HTERT RPE-1 (cell line): ENCODE results near the gene SEPTIN8.

Source experiments
- in situ Hi-C: fragments of 300-500 bp; cut with MboI; formaldehyde crosslinking; loops from 4 replicates; pipeline ENCODE4 v1.14.3; 2020; ENCODE audit warnings: low sequenced_read_pairs

Gene SEPTIN8

GRCh38 chr5:132765311-132766019 lies 11.6 kb downstream of the SEPTIN8 start:
- in situ Hi-C loops, result no loop called here

DNA sequence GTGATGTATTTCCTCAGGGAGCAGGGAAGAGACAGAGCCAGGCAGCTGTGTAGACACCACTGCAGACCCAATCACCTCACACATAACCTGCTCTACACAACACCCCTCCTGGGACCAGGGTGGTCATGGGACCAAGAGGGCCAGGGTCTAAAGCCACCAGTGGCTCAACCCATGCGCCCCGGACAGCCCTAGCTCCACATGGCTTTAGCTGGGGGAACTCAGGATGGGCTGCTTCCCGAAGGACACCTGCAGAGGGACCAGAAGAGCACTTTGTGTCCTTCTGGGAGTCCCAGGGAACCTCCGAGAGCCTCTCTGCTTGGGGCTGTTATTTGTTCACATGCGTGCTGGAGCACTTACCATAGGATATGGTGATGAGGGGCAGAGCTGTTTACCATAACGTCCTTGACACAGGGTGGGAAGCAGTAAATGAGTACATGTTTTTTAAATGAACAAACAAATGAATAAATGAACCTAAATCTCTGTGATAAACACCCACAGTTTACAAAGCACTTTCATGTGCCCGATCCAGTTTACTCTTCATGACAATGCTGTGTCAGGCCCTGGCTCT lies 12.3 kb downstream of the SEPTIN8 start:
- in situ Hi-C loops, result no loop called here

GRCh38 chr5:132764051-132764450 lies 13.0 kb downstream of the SEPTIN8 start:
- in situ Hi-C loops, result no loop called here

DNA sequence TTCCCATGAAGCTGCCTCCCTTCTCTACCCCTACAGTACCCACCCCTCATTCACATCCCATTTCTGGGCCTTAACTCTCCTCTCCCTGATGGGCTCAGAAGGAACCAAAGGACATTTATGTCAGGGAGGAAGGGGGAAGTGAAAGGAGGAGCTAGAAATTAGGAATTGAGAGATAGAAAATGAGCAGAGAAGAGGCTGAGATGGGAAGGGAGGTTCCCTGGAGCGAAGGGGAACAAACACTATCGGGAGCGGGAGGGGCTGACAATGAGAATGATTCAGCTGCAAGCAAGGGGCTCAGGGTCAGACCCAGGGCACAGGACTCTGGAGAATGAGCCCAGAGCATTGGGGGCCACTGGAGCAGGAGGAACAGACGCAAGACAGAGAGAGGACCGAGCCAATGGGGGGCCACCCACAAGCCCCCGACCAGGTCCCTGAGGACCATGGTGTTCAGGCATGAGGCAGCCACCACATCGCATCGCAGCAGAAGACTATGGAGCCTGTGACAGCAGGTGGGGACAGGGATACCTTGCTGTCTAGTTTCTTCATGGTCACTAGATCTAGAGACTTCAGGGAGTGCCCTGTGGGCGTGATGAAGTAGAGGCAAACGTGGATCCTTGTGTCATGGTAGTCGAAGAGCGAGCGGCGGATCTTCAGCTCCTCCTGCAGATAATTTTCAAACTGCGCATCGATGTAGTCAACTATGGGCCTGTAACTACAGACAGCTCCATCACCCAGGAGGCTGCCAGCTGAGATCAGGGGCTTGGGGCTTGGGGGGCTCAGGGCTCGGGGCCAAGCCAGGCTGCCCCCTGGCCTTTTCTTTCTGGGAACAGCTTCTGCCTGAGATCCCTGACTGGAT lies 13.6 kb downstream of the SEPTIN8 start:
- in situ Hi-C loops, result no loop called here

DNA sequence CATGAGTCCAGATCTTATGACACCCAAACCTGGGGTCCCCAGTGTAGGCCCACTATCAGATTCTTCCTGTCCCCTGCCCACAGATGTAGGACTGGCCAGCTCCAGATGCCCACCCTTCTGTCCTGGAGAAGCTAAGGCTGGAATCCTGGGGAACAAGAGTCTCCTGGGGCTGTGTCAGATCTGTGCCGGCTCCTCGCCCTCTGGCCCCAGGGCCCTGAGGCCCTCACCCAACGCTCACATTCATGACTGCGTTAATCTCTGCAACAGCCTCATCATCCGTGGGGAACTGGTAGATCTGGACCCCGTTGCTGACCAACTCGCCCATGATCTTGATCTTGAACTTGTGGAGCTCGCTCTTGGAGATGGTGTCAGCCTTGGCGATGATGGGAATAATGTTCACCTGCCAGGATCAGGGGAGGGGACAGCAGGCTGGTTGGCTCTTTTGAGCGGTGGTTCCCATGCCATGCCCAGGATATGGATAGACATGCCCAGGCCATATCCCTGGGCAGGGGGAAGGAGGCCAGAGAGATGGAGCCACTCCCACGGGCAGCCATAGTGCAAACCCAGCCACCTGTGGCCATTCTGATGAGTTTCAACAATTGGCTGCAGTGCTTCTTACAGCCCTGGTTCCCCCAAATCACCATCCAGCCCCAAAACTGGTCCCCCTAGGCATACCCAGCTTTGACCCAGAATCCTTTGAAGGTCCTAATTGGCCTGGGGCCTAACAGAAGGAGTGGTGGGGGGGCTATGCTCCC lies 14.6 kb downstream of the SEPTIN8 start:
- in situ Hi-C loops, result no loop called here

GRCh38 chr5:132761321-132762240 lies 15.5 kb downstream of the SEPTIN8 start:
- in situ Hi-C loops, result no loop called here

- in situ Hi-C loops, result no loop called here
Observed at GRCh38 chr5:132760601-132761317, 16.3 kb downstream of the SEPTIN8 start.

- in situ Hi-C loops, result no loop called here
Observed at GRCh38 chr5:132760049-132760420, 17.0 kb downstream of the SEPTIN8 start.

DNA sequence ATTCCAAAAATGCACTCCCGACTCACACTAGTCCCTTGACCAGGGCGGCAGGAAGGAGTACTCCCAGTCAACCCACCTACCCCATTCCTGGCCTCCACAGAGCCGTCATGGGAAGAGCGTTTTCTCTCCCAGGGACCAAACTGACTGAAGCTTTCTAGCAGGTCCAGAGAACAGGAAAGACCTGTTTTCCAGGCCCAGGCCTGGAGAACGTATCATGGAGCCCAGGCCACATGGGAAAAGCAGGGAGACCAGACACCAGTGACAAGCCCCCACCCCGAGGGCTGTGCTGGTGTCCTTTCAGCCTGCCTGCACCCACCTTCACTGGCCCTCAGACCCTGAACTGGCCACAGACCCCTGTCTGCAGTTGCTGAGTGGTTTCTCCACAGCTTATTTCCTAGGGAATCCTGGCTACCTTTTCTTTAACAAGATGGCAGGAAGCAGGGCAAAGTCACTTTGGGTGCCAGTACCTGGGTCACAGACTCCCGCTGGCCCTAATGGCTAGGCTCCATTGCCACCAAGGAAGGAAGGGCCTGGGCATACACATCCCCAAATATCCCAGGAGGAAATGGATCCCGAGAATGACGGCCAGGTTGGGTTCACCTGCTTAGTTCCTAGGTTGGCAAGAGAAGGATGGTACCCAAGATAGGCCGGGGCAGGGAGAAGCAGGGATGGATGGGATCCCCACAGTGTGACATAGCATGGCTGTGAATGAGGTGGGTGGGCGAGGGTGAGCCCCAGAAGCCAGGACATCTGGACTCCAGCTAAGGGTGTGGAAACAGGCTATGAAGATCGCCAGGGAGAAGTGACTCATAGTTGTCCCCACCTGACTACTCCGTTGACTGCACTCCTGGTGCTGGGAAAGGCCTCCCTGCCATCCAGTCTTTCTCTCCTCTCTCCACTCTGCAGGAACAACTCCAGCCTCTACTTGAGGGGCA lies 17.7 kb downstream of the SEPTIN8 start:
- in situ Hi-C loops, result no loop called here

- in situ Hi-C loops, result no loop called here
Observed at GRCh38 chr5:132758451-132758850, 18.6 kb downstream of the SEPTIN8 start.

DNA sequence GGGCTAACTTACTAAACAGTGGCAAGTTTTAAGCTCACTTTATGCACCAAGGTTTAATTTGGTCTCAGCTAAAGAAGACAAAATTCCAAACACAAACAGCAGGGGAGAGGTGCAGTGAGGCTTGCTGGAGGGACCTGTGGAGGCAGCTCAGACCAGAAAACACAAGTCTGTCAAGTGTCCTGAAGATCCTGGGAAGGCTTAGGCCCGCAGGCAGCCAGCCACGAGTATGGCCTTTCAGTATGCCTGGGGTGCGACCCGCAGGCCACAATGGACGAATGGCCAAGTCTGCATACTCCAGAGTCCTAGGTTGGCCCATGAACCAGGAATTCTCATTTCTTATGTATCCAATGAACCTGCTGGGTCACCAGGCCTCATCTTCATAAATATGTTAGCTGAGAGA lies 20.5 kb downstream of the SEPTIN8 start:
- in situ Hi-C loops, result no loop called here

GRCh38 chr5:132754947-132755346 lies 22.1 kb downstream of the SEPTIN8 start:
- in situ Hi-C loops, result no loop called here

- in situ Hi-C loops, result no loop called here
Observed at GRCh38 chr5:132754111-132754510, 22.9 kb downstream of the SEPTIN8 start.

DNA sequence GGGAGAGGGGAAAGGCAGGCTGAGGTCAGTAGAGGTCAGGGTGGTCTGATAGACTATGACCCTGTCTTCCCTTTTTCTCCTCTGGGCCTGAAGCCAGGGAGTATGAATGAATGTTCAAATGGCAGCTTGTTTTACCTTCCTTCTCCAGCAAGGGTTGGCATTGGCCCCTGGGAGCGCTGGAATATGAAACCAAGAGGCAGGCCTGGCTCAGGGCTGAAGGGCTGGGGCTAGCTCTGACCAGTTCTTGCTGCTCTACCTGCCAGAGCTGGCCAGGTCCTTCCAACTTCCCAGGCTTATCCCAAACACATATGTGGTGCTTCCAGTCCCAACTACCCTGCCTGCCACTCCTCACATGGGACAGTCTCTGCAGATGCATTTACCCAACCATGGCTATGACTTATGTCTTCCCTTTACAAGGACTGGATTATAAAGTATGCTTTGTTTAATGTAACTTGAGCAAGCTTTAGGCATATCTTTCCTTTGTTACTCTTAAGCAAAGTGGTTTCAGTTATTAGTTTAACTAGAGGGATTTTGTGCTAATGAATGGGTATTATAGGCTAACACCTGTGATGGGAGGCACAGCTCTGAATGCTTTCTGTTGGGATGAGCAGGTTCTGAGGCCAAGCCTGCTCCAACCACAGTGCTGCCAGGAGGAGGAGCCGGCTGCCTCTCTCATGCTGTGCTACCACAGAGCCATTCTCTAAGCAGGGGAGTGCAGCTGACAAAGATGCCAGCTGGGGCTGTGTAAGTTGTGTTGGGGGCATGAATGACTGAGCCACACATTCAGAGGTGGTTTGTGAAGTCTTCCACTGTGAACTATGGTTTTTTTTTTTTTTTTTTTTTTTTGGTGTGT lies 23.7 kb downstream of the SEPTIN8 start:
- in situ Hi-C loops, result no loop called here

DNA sequence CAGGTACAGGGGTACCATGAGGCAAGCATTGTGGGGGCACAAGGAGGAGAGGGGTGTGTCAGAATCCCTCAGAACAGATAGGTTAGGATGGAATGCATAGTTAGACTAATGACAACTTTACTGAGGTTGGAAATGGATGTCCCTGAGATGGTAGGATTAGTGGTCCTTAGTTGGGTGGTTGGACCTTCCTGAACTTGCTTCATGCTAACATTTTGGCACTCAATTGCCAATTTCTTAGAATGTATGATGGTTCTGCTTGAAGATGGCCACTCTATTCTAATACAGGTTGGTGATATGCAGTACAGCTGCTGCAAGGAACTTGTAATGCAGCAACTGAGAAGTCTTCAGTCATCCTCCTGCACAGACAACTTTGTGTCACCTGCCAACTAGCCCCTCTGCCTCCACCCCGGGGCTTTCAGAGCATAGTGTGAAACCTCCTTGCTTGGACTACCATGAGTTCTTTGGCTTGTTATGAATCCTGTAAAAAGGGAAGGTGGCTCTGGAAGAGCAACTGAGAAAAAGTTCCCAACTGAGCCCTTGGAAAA lies 24.4 kb downstream of the SEPTIN8 start:
- in situ Hi-C loops, result no loop called here

GRCh38 chr5:132751971-132752580 lies 25.0 kb downstream of the SEPTIN8 start:
- in situ Hi-C loops, result no loop called here

- in situ Hi-C loops, result no loop called here
Observed at GRCh38 chr5:132751444-132751843, 25.6 kb downstream of the SEPTIN8 start.
